ENCODE data around the gene SLC41A1.
A peak's percentile ranks its signal among the peaks of the same experiment; 100 is the strongest.

- TF ChIP-seq CTCF (conservative IDR thresholded peaks at IDR 0.05; ENCODE audit: low read depth, low read length), result peak; percentile 50
- TF ChIP-seq EZH2 (IDR thresholded peaks at IDR 0.05; ENCODE audit: borderline replicate concordance, low read depth, low read length, poor library complexity, severe bottlenecking), result no peak
Observed at GRCh38 chr1:205810448-205811157, 2.4 kb downstream of the SLC41A1 start.

Measured in A673 (cell line).